OCI-LY7 (cell line): ENCODE measurements around the gene HS3ST3A1. TPM values are rescaled to one million over a fixed set of nuclear protein-coding genes. Genes with fewer than 3 reads are reported as not detected.

Experiments used
- BruUV-seq: library from RNA; stranded (reverse); fragments of 400-500 nt; replicated peaks from 2 replicates; lab custom pipeline; 2021; lab: Mats Ljungman, UMichigan
- CTCF ChIA-PET: fragments of 300-600 bp; sonication (Branson Sonifier 250); formaldehyde crosslinking; loops from one replicate; lab custom pipeline; 2022; ENCODE audit warnings: antibody characterized with exemption; ENCODE audit not compliant: unreplicated experiment; lab: Charles Lee
- POLR2A ChIA-PET: fragments of 300-600 bp; sonication (Branson Sonifier 250); formaldehyde crosslinking; loops from one replicate; lab custom pipeline; 2022; ENCODE audit warnings: antibody characterized with exemption; lab: Charles Lee
- DNase-seq: peaks from one replicate; pipeline ENCODE4 v3.0.0-alpha.2; 2015; ENCODE audit warnings: low spot score
- H2AFZ ChIP-seq: fragments of 200-600 bp; sonication (generic), shearing (Covaris generic); 2 replicates; pipeline ENCODE4 v1.6.1; 2014; ENCODE audit warnings: mild to moderate bottlenecking, antibody characterized with exemption, low read length, moderate library complexity
- H3K27ac ChIP-seq: fragments of 200-600 bp; sonication (generic); 2 replicates; pipeline ENCODE4 v1.5.1; 2014; ENCODE audit warnings: mixed run types, low read depth, mild to moderate bottlenecking, moderate library complexity, low read length, inconsistent platforms; ENCODE audit not compliant: poor library complexity, severe bottlenecking
- H3K36me3 ChIP-seq: fragments of 200-600 bp; sonication (generic); 2 replicates; pipeline ENCODE4 v1.6.1; 2014; ENCODE audit warnings: mild to moderate bottlenecking, antibody characterized with exemption, low read length, moderate library complexity, mixed read lengths; ENCODE audit not compliant: insufficient read depth
- H3K4me1 ChIP-seq: fragments of 200-600 bp; sonication (generic); 2 replicates; pipeline ENCODE4 v1.5.1; 2014; ENCODE audit warnings: mild to moderate bottlenecking, low read length; ENCODE audit not compliant: insufficient read depth, poor library complexity, severe bottlenecking
- H3K4me2 ChIP-seq: fragments of 200-600 bp; sonication (generic); 2 replicates; pipeline ENCODE4 v1.6.1; 2014; ENCODE audit warnings: mild to moderate bottlenecking, low read length
- H3K4me3 ChIP-seq: fragments of 200-600 bp; sonication (generic); 2 replicates; pipeline ENCODE4 v1.5.1; 2014; ENCODE audit warnings: mild to moderate bottlenecking, low read depth, low read length; ENCODE audit not compliant: poor library complexity, severe bottlenecking
- H3K79me2 ChIP-seq: fragments of 200-600 bp; sonication (generic); 2 replicates; pipeline ENCODE4 v1.6.1; 2016; ENCODE audit warnings: low read depth, mild to moderate bottlenecking, low read length, moderate library complexity, mixed read lengths; ENCODE audit not compliant: insufficient read depth
- H3K9me2 ChIP-seq: fragments of 200-600 bp; sonication (generic); 2 replicates; pipeline ENCODE4 v1.6.1; 2016; ENCODE audit warnings: mild to moderate bottlenecking, low read length, mixed read lengths; ENCODE audit not compliant: insufficient read depth
- H3K9me3 ChIP-seq: fragments of 200-600 bp; sonication (generic); 2 replicates; pipeline ENCODE4 v1.6.1; 2014; ENCODE audit warnings: mild to moderate bottlenecking, mixed run types, low read length, mixed read lengths
- H4K20me1 ChIP-seq: fragments of 200-600 bp; sonication (generic); 2 replicates; pipeline ENCODE4 v1.6.1; 2014; ENCODE audit warnings: mild to moderate bottlenecking, antibody characterized with exemption, low read length, moderate library complexity, mixed read lengths; ENCODE audit not compliant: insufficient read depth
- EZH2phosphoT487 ChIP-seq: fragments of 200-600 bp; sonication (generic); IDR thresholded peaks from 2 replicates; pipeline ENCODE4 v1.6.1; 2018; ENCODE audit warnings: low read depth, borderline replicate concordance, mild to moderate bottlenecking, mixed run types, antibody characterized with exemption, low read length, moderate library complexity, mixed read lengths
- intact Hi-C: fragments of 100-400 bp; cut with micrococcal nuclease; formaldehyde crosslinking; loops from one replicate; pipeline ENCODE4 v1.10.0; 2022; ENCODE audit not compliant: unreplicated experiment
- total RNA-seq, 2 experiments: library from RNA; depleted of rRNA in 1 of 2; stranded (reverse); fragments of >200 nt in 1 of 2; shearing (Covaris generic) in 1 of 2; gene quantifications; 2 replicates each; pipeline ENCODE4 v1.2.3, GENCODE V29; 2014 to 2022
- TF ChIP-seq, protein P1 (sequence below): fragments of 200-600 bp; sonication (generic); conservative IDR thresholded peaks from 2 replicates; pipeline ENCODE4 v1.5.1; 2014; ENCODE audit warnings: mild to moderate bottlenecking, antibody characterized with exemption, low read length, moderate library complexity, mixed read lengths

HS3ST3A1 gene
- total RNA-seq, 2 experiments from 2014 or later = 0.72 TPM; not detected in 1

DNA sequence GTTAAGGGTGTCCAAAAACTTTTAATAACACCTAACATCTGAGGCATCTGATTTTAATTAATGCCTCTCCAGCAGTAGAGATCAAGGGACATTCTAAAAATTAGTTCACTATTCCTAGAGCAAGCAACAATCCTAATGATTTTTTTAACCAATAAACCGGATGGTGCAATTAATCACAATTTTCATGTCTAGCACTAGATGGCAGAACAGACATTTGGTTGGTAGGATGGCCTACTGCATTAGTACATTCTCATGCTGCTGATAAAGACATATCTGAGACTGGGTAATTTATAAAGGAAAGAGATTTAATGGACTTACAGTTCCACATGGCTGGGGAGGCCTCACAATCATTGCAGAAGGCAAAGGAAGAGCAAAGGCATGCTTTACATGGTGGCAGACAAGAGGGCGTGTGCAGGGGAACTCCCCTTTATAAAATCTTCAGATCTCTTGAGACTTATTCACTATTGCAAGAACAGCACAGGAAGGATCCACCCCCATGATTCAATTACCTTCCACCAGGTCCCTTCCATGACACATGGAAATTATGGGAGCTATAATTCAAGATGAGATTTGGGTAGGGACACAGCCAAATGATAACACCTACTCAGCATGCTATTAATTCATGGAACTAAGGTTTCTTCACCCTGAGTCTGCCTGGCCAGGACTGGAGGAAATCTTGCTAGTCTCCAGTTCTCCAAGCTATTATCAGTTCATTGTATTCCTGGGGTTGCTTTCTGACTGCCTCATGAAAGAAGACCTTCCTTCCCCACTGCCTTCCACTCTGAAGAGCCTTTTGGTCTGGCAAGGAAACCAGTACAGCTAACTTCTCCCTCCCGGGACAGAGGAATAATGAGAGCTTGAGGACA is 24.8 kb downstream of the HS3ST3A1 start:
- H3K36me3 ChIP-seq = no peaks in the 10 kb centered on the region
- no peaks in the 10 kb centered on the region for H3K79me2 ChIP-seq
- no peaks in the 10 kb centered on the region for H3K9me2 ChIP-seq
- no peaks in the 10 kb centered on the region for H4K20me1 ChIP-seq
- no peaks in the 10 kb centered on the region for H3K4me1 ChIP-seq
- H3K4me3 ChIP-seq = no peak overlapping the region
- no peaks in the 10 kb centered on the region for H3K9me3 ChIP-seq
- H3K27ac ChIP-seq = no peak overlapping the region
- no peak overlapping the region for H2AFZ ChIP-seq
- POLR2A ChIA-PET = interaction anchor here (0.6 kb wide), 1 partner anchor 1546 kb away, joined by 3 read pairs; no protein-coding TSS in a partner anchor
- TF ChIP-seq EZH2phosphoT487 = no peak
- TF ChIP-seq, protein P1, sequence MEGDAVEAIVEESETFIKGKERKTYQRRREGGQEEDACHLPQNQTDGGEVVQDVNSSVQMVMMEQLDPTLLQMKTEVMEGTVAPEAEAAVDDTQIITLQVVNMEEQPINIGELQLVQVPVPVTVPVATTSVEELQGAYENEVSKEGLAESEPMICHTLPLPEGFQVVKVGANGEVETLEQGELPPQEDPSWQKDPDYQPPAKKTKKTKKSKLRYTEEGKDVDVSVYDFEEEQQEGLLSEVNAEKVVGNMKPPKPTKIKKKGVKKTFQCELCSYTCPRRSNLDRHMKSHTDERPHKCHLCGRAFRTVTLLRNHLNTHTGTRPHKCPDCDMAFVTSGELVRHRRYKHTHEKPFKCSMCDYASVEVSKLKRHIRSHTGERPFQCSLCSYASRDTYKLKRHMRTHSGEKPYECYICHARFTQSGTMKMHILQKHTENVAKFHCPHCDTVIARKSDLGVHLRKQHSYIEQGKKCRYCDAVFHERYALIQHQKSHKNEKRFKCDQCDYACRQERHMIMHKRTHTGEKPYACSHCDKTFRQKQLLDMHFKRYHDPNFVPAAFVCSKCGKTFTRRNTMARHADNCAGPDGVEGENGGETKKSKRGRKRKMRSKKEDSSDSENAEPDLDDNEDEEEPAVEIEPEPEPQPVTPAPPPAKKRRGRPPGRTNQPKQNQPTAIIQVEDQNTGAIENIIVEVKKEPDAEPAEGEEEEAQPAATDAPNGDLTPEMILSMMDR = peak; percentile 65
- CTCF ChIA-PET = interaction anchor here (0.9 kb wide), 1 partner anchor 820 kb away, joined by 3 read pairs; no protein-coding TSS in a partner anchor
- intact Hi-C loops = loop anchor here (5.0 kb wide), 1 partner anchor 725 kb away; the partner anchor contains the start of gene HS3ST3B1
- no peak overlapping the region for H3K4me2 ChIP-seq
- no TSS peak for BruUV-seq
- peak; percentile 22 for DNase-seq

DNA sequence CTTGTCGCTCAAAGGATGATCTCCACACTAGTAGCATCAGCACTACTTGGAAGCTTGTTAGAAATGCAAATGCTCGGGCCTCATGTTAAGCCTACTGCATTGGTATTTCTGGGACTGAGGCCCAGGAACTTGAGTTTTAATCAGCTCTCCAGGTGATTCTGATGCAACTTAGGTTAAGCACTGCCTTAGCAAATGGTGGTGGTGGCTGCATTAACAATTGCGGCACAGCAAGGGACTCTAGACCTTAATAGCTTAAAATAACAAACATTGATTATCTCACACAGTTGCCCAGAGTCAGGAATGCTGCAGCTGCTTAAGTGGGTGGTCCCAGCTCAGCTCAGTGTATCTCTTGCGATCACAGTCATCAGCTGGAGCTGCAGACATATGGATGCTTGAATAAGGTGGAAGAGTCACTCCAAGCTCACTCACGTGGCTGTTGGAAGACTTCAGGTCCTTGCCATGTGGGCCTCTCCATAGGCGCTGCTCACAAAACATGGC is 25.8 kb downstream of the HS3ST3A1 start:
- ChIA-PET CTCF (no interaction called here), POLR2A (interaction anchor here (0.8 kb wide), 1 partner anchor 13 kb away, joined by 4 read pairs; no protein-coding TSS in a partner anchor)
- Histone ChIP-seq H3K9me3 (no peaks in the 10 kb centered on the region), H3K4me1 (no peaks in the 10 kb centered on the region), H3K27ac (no peak overlapping the region), H3K79me2 (no peaks in the 10 kb centered on the region), H3K9me2 (no peaks in the 10 kb centered on the region), H3K36me3 (no peaks in the 10 kb centered on the region), H3K4me2 (no peak overlapping the region), H2AFZ (no peak overlapping the region), H4K20me1 (no peaks in the 10 kb centered on the region), H3K4me3 (no peak overlapping the region)
- intact Hi-C loops = loop anchor here (5.0 kb wide), 1 partner anchor 726 kb away; the partner anchor contains the start of gene HS3ST3B1
- TF ChIP-seq EZH2phosphoT487 = no peak
- TF ChIP-seq, protein P1 = no peak
- DNase-seq = no peak
- BruUV-seq = no TSS peak
